Right renal cortex interstitium (tissue), 3 donors: ENCODE measurements around the gene PLK5. TPM values are rescaled to one million over a fixed set of nuclear protein-coding genes. Genes with fewer than 3 reads are reported as not detected.
"Not testable (repeated sequence)": the region's sequence is repeated elsewhere in the genome, so short reads cannot be mapped to it uniquely, and the experiment has no call there.

Experiments
- DNase-seq, 3 donors: peaks; one replicate each; pipeline ENCODE4 v3.0.0-alpha.2; 2013; ENCODE audit warnings: low read depth in 3 of 3, low spot score in 2 of 3
- polyA plus RNA-seq, 3 donors: library from polyadenylated mRNA; unstranded; fragments of 120-200 nt; gene quantifications; one replicate each; pipeline ENCODE4 v1.2.1, GENCODE V29; 2013; ENCODE audit not compliant: insufficient read length in 3 of 3

Gene PLK5
- polyA plus RNA-seq, 3 donors: 0.07 to 0.16 (median 0.11) TPM

DNA sequence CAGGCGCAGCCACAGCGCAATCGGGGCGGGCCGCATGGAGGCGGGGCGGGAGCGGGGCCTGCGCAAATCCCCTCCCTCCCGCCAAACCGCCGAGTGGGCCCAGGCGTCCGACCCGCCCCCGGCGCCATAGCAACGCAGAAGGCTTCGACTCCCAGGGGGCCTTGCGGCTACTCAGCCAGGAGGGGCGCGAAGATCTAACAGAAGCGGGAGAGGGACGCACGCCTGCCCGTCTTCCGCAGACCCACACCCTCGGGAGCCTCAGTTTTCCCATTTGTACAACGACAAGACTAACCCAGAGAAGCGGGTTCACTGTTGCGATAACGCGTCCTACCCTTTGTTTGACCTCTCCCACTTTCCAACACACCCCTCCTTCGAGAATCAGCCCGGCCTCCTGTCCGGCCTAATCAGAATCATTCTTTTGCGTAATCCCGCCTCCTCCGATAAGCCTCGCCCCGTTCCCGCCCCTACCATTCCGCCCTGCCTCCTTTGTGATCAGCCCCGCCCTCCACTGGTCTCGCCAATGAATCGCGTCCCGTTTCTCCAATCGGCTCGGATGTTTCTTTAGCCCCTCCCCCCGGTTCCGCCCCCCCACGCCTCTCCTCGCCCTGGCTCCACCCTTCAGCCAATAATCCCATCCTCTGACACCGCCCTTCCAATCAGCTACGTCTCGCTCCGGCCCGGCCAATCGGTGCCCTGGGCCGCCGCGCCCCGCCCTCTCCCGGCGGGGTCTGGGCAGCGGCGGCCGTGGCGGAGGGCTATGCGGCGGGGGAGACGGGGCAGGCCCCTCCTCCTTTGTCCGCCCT, 33.4 kb upstream of the PLK5 start, which contains the start of gene PCSK4:
Gene PCSK4 (minus strand): TSS at position 40 of the 803 bp plus-strand sequence. CDS start 4 bp downstream, at position 36.
- peak; percentile 95 to 98 (median 97) for DNase-seq

DNA sequence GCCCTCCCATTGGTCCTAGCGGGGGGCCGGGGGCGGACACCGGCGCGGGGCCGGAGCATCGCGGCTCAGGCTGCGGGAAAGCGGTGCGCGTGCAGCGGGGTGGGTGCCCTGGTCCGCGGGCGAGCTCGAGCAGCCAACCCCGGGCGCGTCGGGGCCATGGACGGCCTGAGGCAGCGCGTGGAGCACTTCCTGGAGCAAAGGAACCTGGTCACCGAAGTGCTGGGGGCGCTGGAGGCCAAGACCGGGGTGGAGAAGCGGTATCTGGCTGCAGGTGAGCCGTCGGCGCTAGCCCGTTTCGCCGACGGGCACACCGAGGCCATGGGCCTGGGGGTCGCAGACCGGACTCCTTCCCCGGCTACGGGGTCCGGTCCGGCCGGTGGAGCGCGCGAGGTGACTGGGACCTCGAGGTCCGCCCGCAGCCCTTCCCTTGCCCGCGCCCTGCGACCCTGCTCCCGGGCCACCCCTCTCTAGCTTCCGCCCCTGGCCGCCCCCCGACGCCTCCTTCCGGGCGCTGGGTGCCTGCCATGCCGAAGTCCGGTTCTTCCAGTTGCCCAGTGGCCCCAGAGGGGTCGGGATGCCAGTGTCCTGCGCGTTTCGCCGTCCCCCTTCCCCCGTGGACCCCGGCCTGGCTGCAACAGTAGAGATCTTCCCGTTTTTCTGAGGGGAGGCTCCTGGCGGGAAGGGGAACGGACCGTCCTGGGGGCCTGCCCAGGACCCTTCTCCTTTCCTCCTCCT, 32.6 kb upstream of the PLK5 start, which contains the start of gene REEP6:
Gene REEP6 (plus strand): TSS at position 68 of the 735 bp plus-strand sequence. CDS start 89 bp downstream, at position 157.
- no peak for DNase-seq

DNA sequence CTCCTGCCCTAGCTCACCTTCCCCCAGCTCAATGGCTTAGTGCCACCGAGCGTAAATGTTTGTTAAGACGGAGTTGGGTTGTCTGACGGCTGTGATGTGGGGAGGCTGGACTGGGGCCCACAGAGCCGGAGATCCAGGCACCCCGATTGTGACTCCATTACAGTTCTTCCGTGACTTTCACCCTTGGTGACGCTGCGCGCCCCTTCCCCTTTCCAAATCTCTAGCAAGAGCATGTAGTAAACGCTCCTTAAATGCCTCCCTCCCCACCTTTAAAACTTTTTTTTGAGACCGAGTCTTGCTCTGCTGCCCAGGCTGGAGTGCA, 32.1 kb upstream of the PLK5 start:
- DNase-seq: no peak

DNA sequence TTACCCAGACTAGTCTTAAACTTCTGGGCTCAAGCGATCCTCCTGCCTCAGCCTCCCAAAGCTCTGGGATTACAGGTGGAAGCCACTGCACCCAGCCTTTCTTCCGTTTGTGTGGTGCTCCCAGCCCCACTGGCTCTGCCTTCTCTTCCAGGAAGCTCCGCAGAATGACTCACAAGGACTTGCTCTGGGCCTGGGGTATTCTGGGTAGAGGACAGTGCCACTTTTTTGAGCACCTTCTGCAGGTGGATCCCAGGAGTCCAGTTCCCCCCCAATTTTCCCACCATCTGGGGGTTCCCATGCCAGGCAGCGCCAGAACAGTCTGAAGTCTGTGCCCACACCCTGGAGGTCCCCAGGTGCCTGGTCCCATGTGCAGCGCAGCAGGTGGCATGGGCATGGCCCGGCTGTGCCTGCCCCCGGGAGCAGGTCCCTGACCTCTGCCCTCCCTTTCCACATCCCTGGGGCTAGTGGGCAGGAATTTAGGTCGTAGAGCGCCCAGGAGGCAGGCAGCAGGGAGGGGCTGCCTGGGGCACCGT, 31.3 kb upstream of the PLK5 start:
- no peak for DNase-seq

DNA sequence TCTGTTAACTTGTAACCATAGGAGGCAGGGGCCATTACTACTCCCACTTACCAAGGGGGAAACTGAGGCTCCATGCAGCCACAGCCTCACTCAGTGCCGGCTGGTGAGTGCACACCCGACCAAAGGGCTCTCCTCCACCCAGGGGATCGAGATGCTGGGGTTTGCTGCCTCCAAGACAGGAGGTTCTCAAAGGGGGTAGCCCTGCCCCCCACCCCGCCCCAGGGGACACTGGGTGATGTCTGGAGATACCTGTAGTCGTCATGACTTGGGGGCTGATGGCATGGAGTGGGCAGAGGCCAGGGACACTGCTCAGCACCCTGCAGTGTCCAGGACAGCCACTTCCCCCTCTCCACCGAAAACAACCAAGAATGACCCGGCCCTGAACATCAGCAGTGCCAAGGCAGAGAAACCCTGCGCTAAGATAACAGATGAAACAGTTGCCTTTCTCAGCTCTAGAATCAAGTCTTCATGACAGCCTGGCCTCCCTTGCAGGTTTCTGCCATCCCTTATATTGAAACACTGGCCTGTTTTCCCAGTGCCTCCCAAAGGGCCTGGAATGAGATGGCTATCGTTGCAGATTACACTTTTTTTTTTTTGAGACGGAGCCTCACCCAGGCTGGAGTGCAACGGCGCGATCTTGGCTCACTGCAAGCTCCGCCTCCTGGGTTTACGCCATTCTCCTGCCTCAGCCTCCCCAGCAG, 29.6 kb upstream of the PLK5 start:
- DNase-seq: no peak

DNA sequence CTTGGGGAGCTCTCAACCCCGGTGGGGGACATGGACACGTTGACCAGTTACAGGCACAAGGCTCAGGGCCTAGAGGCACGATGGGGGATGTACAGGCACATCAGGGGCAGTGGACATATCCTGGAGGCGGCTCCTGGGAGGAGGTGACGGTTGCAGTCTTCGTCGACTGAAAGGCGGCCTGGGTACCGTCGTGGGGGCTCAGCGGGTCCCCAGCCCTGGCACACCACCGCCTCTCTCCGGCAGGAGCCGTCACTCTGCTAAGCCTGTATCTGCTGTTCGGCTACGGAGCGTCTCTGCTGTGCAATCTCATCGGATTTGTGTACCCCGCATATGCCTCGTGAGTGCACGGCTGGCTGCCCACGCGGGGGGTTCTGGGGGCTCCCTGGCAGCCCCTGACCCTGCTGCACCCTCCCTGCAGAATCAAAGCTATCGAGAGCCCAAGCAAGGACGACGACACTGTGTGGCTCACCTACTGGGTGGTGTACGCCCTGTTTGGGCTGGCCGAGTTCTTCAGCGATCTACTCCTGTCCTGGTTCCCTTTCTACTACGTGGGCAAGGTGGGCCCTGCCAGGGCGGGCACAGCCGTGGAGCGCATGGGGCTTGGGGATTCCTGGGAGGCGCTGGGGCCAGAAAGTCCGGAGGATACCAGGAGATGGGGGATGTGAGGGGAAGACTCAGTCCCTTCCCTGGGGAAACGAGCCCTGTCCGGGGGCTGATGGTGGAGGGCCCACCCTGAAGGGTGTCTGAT, 28.7 kb upstream of the PLK5 start:
- DNase-seq: no peak

DNA sequence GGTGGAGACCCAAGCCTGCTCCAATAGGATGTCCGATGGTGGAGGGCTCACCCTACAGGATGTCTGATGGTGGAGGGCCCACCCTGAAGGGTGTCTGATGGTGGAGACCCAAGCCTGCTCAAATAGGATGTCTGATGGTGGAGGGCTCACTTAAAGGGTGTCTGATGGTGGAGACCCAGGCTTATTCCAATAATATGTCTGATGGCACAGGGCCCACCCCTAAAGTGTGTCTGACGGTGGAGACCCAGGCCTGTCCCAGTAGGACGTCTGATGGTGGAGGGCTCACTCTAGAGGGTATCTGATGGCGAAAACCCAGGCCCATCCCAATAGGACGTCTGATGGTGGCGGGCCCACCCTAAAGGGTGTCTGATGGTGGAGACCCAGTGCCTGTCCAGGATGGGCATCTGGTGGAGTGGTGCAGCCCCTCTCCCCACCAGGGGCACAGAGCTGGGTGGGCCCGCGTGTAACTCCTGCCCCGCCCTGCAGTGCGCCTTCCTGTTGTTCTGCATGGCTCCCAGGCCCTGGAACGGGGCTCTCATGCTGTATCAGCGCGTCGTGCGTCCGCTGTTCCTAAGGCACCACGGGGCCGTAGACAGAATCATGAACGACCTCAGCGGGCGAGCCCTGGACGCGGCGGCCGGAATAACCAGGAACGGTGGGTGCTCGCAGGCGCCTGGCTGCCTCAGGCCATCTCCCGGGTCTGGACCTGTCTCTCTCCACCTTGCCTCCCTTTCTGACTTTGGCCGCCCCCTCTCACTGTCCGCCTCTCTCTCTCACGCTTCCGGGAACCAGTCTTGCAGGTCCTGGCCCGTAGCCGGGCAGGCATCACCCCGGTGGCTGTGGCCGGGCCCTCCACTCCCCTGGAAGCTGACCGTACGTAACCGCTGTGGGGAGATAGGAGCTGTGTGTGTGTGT, 27.8 kb upstream of the PLK5 start:
- no peak for DNase-seq

DNA sequence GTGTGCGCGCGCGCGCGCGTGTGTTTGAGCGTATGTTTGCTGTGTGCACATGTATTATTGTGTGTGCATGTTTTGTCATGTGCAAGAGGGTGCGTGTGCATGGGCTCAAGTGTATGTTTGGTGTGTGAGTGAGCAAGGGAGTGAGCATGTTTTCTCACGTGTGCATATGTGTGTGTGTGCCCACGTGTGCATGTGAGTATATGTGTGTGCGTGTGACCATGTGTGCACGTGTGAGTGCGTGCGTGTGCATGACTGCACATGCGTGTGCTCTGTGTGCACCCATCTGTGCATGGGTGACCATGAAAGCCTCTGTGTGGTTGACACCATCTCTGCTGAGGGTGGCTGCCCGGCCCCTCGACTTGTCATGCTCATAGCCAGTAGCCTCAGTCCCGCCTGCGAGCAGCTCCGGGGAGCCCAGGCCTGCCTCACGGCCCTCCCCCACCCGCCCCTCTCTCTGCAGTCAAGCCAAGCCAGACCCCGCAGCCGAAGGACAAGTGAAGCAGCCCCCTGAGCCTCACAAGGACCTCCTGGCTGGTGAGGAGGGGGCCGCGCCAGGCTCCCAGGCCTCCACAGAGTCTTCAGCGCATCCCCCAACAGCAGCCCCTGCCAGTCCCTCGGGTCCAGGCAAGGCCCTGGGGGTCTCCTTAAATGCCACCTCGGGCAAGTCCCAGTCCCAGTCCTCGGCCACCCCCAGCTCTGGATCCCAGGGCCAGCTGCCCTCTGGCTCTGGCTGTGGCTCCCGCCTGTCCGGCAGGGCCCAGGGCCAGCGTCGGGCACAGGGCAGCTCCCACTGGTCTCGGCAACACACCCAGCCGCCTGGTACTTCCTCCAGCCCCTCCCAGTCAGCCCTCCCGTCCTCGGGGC, 26.9 kb upstream of the PLK5 start:
- DNase-seq: no peak

DNA sequence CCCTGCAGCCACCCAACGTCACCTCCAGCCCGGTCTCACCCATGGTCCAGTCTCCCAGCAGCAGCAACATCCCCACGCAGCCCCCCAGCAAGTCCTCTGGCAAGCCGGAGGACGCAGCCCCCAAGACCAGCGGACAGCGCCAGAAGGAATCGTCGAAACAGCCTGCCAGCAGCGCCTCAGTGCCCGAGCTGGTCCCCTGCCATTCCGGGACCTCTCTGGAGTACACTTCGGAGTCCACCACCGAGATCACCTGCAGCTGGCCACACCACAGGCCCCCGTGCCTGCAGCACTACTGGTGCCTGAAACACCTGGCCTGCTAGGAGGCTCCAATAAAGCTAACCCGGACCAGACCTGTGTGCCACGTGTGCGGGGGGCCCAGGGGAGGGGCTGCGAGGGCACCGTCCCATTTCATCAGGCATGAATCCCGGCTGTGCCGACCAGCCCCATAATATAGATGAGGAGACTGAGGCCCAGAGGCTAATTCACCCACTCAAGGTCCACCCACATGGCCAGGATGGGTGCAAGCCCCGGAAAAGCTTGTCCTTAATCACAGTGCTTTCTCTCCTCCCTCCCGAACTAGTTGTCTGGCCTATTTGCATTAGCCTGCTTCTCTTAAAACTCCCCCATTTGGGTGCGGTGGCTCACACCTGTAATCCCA, 26.2 kb upstream of the PLK5 start:
- no peak for DNase-seq

DNA sequence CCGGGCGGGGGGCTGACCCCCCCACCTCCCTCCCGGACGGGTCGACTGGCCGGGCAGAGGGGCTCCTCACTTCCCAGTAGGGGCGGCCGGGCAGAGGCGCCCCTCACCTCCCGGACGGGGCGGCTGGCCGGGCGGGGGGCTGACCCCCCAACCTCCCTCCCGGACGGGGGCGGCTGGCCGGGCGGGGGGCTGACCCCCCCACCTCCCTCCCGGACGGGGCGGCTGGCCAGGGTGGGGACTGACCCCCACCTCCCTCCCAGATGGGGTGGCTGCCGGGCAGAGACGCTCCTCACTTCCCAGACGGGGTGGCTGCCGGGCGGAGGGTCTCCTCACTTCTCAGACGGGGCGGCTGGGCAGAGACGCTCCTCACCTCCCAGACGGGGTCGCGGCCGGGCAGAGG, 24.6 kb upstream of the PLK5 start:
- not testable (repeated sequence) for DNase-seq

DNA sequence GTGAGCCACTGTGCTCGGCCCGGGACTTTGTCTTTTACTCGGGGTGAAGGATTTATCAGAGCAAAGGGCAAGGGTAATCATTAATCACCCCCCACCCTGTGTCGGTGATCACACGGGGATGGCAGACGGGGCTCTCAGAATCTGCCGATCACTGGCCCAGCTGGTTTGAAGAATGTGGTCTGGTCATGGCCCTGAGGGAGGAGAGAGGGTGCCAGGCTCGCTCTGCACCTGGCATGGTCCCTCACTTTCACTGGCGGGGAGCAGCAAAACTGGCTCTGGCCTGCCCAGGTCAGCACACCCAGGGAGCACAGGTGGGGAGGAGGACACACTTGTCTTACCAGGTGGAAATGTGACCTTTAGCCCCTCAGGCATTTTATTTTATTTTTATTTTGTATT, 22.7 kb upstream of the PLK5 start:
- DNase-seq: no peak

DNA sequence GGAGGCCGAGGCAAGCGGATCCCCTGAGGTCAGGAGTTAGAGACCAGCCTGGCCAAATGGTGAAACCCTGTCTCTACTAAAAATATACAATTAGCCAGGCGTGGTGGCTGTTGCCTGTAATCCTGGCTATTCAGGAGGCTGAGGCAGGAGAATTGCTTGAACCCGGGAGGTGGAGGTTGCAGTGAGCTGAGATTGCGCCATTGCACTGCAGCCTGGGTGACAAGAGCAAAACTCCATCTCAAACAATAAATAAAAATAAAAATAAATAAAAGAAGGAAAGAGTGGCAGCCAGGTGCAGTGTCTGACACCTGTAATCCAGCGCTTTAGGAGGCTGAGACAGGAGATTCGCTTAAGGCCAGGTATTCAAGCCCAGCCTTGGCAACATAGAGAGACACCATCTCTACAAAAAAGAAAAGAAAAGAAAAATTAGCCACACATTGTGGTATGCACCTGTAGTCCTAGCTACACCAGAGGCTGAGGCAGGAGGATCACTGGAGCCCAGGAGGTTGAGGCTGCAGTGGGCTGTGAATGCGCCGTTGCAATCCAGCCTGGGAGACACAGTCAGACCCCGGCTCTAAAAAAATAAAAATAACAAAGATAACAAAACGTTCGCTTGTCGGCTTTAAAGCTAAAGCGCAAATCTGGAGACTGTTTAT, 21.3 kb upstream of the PLK5 start:
- no peak for DNase-seq

DNA sequence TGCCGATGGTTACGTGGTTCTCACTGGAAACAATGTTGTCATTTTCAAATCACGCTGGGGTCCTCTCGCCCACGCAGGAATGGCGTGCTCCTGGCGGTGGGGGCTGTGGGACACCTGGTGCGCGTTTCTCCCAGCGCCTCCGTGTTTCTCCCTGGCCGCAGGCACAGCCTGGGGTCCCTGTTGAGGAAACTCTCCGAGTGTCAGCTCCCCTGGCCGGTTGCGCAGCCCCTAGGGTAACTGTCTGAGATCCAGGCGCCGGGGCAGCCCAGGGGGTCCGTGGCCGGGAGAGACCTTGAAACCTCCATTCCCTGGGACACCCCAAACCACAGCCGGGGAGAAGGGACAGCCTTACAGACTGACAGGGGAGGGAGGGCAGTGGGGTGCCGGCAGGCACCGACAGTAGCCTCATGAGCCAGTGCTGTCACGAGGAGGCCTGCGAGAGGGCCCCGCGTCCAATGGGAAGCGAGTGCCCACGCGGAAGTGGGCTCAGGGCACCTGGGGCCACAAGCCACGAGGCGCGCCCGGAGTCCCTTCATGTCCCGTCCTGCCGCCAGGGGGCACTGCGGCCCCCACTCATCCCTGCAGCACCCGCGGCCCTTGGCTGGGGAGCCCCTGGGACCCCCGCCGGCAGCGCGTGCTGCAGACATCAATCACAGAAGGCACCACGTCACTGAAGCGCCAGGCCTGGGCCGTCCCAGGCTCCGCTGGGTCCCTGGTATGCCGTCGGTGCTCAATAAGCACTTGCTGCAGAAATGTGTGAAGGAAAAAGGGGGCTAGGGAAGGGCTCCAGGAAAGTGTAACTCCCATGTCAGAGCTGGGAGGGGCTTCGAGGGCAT, 20.6 kb upstream of the PLK5 start:
- no peak for DNase-seq

DNA sequence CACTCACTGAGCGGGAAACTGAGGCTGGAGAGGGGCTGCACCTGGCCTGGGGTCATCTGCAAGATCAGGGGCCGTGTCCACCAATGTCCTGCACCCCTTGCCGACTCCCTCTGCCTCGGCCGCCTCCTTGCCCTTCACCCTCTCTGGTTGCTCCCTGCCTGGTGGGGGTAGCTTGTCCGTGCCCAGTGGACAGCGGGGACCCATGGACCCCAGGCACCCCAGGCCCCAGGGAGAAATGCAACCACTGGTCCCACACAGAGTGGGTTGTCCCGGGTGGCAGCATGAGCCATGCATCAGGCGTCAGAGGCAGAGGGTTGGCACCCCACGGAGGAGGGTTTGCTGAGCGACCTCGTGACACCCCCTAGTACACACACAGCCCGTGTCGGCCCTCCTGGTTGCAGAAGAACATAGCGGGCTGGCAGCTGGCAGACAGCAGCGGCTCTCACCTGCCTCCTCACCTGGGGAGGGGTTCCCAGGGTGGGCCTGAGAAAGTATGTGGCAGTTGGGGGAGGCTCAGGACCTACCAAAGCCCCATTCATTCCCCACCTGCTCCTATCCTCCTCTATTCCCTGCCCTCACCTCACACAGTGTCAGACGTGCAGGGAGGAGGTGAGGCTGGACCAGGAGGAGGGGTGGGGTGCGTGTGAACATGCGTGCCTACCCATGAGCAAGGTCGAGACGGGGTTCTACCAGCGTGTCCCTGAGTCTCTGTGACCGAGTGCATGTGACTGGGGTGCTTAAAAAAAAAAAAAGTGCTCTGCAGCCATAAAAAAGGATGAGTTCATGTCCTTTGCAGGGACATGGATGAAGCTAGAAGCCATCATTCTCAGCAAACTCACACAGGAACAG, 19.7 kb upstream of the PLK5 start:
- no peak for DNase-seq

DNA sequence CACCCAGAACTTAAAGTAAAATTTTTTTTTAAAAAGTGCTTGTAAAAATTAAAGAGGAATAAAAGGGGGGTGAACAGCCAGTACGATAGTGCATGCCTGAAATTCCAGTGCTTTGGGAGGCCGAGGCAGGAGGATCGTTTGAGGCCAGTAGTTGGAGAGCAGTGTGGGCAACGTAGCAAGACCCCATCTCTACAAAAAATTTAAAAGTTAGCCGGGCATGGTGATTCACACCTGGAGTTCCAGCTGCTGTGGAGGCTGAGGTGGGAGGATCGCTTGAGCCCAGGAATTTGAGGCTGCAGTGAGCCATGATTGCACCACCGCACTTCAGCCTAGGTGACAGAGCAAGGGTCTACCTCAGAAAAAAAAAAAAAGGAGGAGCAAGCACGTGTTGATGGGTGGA, 18.9 kb upstream of the PLK5 start:
- no peak for DNase-seq
